Activated naive CD8-positive, alpha-beta T cell treated with anti-CD3 and anti-CD28 coated beads, Interleukin-2, amount 10 ng/mL, durations not matched to agents 7 days and 5 days (primary cell): ENCODE results near the gene FKBP6. TPM values are rescaled to one million over a fixed set of nuclear protein-coding genes. Genes with fewer than 3 reads are reported as not detected.
"Not testable (repeated sequence)": the region's sequence is repeated elsewhere in the genome, so short reads cannot be mapped to it uniquely, and the experiment has no call there.

Source experiments
- ATAC-seq: fragments of 150-1000 bp; cut with Tn5 transposase; one replicate; pipeline ENCODE4 v1.10.0; 2021; ENCODE audit warnings: low read depth, moderate library complexity
- POLR2A ChIA-PET: fragments of 350-600 bp; sonication (Branson Sonifier 250); formaldehyde crosslinking; loops from one replicate; lab custom pipeline; 2021; ENCODE audit warnings: antibody characterized with exemption; lab: Charles Lee
- DNase-seq: peaks from one replicate; pipeline ENCODE4 v3.0.0; 2021
- H3K27ac Mint-ChIP-seq: one replicate; pipeline ENCODE4 v1.8.0; 2022; ENCODE audit warnings: mild to moderate bottlenecking, mixed read lengths
- H3K27me3 Mint-ChIP-seq: one replicate; pipeline ENCODE4 v1.8.0; 2022; ENCODE audit warnings: mild to moderate bottlenecking, moderate library complexity, mixed read lengths
- H3K36me3 Mint-ChIP-seq: one replicate; pipeline ENCODE4 v1.8.0; 2021; ENCODE audit warnings: mild to moderate bottlenecking, mixed read lengths
- H3K4me1 Mint-ChIP-seq: one replicate; pipeline ENCODE4 v1.8.0; 2021; ENCODE audit warnings: mixed read lengths
- H3K4me3 Mint-ChIP-seq: one replicate; pipeline ENCODE4 v1.8.0; 2022; ENCODE audit warnings: mild to moderate bottlenecking, moderate library complexity, mixed read lengths
- H3K9me3 Mint-ChIP-seq: one replicate; pipeline ENCODE4 v1.8.0; 2021; ENCODE audit warnings: mixed read lengths
- total RNA-seq, 2 experiments: library from RNA; stranded (reverse); gene quantifications; one replicate each; pipeline ENCODE4 v1.2.3, GENCODE V29; 2021

The FKBP6 gene
- total RNA-seq, 2 experiments from 2014 or later = not detected

- H3K27me3 Mint-ChIP-seq = peaks cover 5% of the 10 kb centered on the region
- no peak overlapping the region for H3K4me3 Mint-ChIP-seq
- ATAC-seq (no peak), DNase-seq (no peak)
- no peaks in the 10 kb centered on the region for H3K36me3 Mint-ChIP-seq
- H3K9me3 Mint-ChIP-seq = no peaks in the 10 kb centered on the region
- H3K27ac Mint-ChIP-seq = no peak overlapping the region
- no peaks in the 10 kb centered on the region for H3K4me1 Mint-ChIP-seq
- POLR2A ChIA-PET = no interaction called here
Observed at GRCh38 chr7:73354196-73354595, 26.2 kb downstream of the FKBP6 start.

GRCh38 chr7:73354821-73355220 lies 26.9 kb downstream of the FKBP6 start:
- POLR2A ChIA-PET = no interaction called here
- ATAC-seq (no peak), DNase-seq (no peak)
- Mint-ChIP-seq H3K27ac (no peak overlapping the region), H3K27me3 (peaks cover 5% of the 10 kb centered on the region), H3K4me1 (no peaks in the 10 kb centered on the region), H3K9me3 (no peaks in the 10 kb centered on the region), H3K36me3 (no peaks in the 10 kb centered on the region), H3K4me3 (no peak overlapping the region)

DNA sequence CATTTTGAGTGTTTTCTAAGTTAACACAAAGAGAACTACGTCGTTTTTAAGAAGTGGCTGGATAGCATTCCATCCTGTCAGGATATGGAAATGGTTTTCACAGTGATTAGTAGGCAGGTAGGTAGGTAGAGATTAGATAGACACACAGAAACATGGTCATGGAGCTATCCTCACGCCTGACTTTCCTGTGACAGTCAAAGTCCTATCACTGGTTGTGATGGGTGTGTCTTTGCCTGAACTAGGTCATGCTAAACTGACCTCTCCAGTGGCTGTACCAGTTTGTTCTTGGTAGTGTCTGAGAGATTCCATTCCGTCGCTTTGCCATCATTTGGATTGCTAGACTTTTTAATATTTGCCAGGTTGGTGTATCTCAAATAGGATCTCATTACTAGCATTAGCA lies 28.2 kb downstream of the FKBP6 start:
- Mint-ChIP-seq H3K4me1 (no peaks in the 10 kb centered on the region), H3K27ac (no peak overlapping the region), H3K4me3 (no peak overlapping the region), H3K27me3 (peaks cover 5% of the 10 kb centered on the region), H3K9me3 (no peaks in the 10 kb centered on the region), H3K36me3 (no peaks in the 10 kb centered on the region)
- ATAC-seq = no peak
- POLR2A ChIA-PET = no interaction called here
- DNase-seq = no peak

GRCh38 chr7:73358590-73359275 lies 30.8 kb downstream of the FKBP6 start:
- POLR2A ChIA-PET = no interaction called here
- Mint-ChIP-seq H3K4me1 (no peaks in the 10 kb centered on the region), H3K27ac (no peak overlapping the region), H3K9me3 (no peaks in the 10 kb centered on the region), H3K4me3 (no peak overlapping the region), H3K36me3 (no peaks in the 10 kb centered on the region), H3K27me3 (peaks cover 3% of the 10 kb centered on the region)
- ATAC-seq (no peak), DNase-seq (no peak)

- Mint-ChIP-seq H3K4me1 (no peaks in the 10 kb centered on the region), H3K27me3 (peaks cover 3% of the 10 kb centered on the region), H3K9me3 (no peaks in the 10 kb centered on the region), H3K4me3 (no peak overlapping the region), H3K27ac (no peak overlapping the region), H3K36me3 (no peaks in the 10 kb centered on the region)
- DNase-seq = no peak
- no peak for ATAC-seq
- POLR2A ChIA-PET = no interaction called here
Observed at GRCh38 chr7:73359306-73359705, 31.3 kb downstream of the FKBP6 start.

DNA sequence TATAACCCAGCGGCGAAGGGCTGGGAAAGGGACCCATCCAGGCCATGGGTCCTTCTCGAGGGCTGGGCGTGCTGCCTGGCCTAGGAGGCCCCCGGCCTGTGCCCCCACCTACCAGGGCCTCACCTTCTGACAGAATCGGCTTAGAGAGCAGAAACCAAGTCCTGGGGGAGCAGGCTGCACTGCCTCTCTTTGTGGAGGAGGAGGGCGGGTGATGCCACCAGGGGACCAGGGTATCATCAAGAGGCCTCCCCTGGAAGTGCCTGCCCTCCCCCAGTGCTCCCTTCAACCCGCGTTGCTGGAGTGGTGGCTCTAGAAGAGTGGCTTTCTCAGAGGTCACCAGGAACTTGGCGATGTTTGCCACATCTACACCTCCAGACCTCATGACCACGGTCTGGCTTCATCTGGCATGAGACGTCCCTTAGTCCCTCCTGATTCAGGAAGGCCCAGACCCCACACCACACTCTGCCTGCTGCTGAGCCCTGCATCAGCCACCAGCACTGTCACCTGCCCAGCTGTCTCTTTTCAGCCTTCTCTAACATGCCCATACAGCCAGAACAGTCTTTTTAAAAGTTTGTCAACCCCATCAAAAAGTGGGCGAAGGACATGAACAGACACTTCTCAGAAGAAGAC lies 31.9 kb downstream of the FKBP6 start:
- no peak overlapping the region for H3K27ac Mint-ChIP-seq
- DNase-seq (no peak), ATAC-seq (no peak)
- H3K27me3 Mint-ChIP-seq = peaks cover 3% of the 10 kb centered on the region
- POLR2A ChIA-PET = no interaction called here
- no peak overlapping the region for H3K4me3 Mint-ChIP-seq
- H3K9me3 Mint-ChIP-seq = no peaks in the 10 kb centered on the region
- no peaks in the 10 kb centered on the region for H3K36me3 Mint-ChIP-seq
- no peaks in the 10 kb centered on the region for H3K4me1 Mint-ChIP-seq

- ATAC-seq, H3K27ac Mint-ChIP-seq, H3K9me3 Mint-ChIP-seq, H3K27me3 Mint-ChIP-seq, H3K36me3 Mint-ChIP-seq, H3K4me1 Mint-ChIP-seq, H3K4me3 Mint-ChIP-seq, DNase-seq, POLR2A ChIA-PET: not testable (repeated sequence)
Observed at GRCh38 chr7:73360590-73360989, 32.6 kb downstream of the FKBP6 start.

- Mint-ChIP-seq H3K36me3 (no peaks in the 10 kb centered on the region), H3K4me3 (no peak overlapping the region), H3K4me1 (no peaks in the 10 kb centered on the region), H3K27me3 (no peaks in the 10 kb centered on the region), H3K9me3 (no peaks in the 10 kb centered on the region), H3K27ac (no peak overlapping the region)
- POLR2A ChIA-PET = no interaction called here
- ATAC-seq = no peak
- no peak for DNase-seq
Observed at GRCh38 chr7:73363225-73364005, 35.5 kb downstream of the FKBP6 start.

DNA sequence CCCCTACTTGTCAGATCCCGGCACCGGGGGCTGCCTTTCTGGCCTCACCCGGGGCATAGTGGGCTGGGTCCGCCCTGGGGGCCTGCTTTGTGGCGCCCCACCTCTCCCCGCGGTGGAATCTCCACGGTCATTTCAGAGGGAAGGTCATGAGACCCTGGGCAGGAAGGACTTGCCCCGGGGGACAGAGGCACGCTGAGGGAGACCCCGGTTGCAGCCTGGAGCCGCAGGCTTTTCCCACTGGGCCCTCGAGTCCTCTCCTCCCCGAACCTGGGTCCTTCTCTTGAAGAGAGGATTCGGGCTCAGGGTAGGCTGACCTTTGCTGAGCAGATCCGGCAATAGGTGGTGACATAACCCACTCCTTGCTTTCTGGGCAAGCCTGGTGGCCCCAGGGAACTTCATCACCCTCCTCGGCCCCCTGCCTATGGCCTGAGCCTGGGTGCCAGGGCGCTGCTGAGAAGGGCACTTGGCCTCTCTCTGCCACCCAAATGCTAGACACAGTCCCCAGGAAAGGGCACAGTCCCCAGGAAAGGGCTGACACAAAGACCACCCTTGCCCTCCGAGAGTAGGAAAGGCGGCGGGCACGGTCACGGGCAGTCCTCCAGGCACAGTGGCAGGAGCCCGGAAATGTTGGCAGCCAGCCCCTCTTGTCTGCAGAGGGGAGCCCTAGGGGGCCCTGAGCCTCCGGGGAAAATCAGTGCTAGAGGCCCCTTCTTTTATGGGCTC lies 36.2 kb downstream of the FKBP6 start:
- no peaks in the 10 kb centered on the region for H3K4me1 Mint-ChIP-seq
- ATAC-seq (no peak), DNase-seq (no peak)
- H3K9me3 Mint-ChIP-seq = no peaks in the 10 kb centered on the region
- POLR2A ChIA-PET = no interaction called here
- H3K36me3 Mint-ChIP-seq = no peaks in the 10 kb centered on the region
- H3K4me3 Mint-ChIP-seq = no peak overlapping the region
- no peaks in the 10 kb centered on the region for H3K27me3 Mint-ChIP-seq
- H3K27ac Mint-ChIP-seq = no peak overlapping the region

DNA sequence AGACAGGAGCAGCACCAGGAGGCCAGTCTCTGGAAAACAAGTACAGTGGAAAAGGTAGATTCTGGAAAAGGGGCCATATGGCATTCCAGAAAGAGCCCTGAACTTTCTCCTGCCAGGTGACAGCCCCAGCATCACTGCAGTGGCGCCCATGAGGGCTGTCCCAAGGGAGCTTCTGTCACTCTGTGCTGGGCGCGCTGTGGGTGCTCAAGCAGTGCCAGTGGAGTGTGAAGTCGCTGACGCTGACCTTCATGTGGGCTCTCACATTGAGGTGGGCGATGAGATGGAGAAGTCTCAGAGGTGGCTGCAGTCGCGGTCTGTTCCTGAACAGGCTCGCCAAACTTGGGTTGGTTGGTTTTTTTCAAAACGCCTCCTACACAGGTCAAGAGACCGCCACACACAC lies 38.2 kb downstream of the FKBP6 start:
- Mint-ChIP-seq H3K4me3 (no peak overlapping the region), H3K27ac (no peak overlapping the region), H3K27me3 (no peaks in the 10 kb centered on the region), H3K36me3 (no peaks in the 10 kb centered on the region), H3K4me1 (no peaks in the 10 kb centered on the region), H3K9me3 (no peaks in the 10 kb centered on the region)
- POLR2A ChIA-PET = no interaction called here
- DNase-seq (no peak), ATAC-seq (no peak)

GRCh38 chr7:73366990-73367389 lies 39.0 kb downstream of the FKBP6 start:
- DNase-seq (no peak), ATAC-seq (no peak)
- Mint-ChIP-seq H3K27me3 (no peaks in the 10 kb centered on the region), H3K4me1 (no peaks in the 10 kb centered on the region), H3K27ac (no peak overlapping the region), H3K36me3 (no peaks in the 10 kb centered on the region), H3K4me3 (no peak overlapping the region), H3K9me3 (no peaks in the 10 kb centered on the region)
- POLR2A ChIA-PET = no interaction called here

DNA sequence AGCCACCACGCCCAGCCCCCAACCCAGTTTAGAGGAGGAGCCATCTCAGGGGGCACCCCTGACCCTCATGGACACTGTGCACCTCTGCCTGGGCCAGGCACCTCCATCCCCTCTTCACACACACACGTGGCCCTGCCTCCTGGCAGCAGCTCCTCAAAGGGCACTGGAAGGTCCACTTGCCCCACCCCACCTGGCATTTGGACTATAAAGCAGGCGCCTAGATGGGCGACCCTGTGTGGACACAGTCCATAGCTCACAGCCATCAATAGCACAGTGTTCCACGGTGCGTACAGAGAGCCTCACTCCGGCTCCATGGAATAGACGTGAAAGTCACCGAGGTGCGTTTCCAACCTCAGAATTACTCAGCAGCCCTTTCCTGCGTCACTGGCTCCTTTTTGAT lies 41.0 kb downstream of the FKBP6 start:
- Mint-ChIP-seq H3K4me1 (no peaks in the 10 kb centered on the region), H3K27ac (no peak overlapping the region), H3K36me3 (no peaks in the 10 kb centered on the region), H3K9me3 (no peaks in the 10 kb centered on the region), H3K4me3 (no peak overlapping the region), H3K27me3 (no peaks in the 10 kb centered on the region)
- ATAC-seq = no peak
- no peak for DNase-seq
- POLR2A ChIA-PET = no interaction called here

DNA sequence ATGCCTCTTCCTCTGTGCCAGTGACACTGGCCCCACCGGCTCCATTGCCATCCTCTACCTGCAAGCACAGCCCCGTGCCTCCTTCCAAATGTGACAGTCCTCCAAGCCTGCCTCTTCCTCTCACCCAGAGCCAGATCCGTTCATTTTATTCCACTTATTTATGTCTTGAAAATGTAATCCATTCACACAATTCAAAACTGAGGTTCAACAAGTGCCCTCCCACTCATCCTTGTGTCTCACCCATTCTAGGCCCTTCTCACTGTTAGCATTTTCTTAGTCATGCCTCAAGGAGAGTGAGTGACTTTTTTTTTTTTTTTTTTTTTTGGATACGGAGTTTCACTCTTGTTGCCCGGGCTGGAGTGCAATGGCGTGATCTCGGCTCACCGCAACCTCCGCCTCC lies 41.7 kb downstream of the FKBP6 start:
- no peaks in the 10 kb centered on the region for H3K27me3 Mint-ChIP-seq
- no peak overlapping the region for H3K27ac Mint-ChIP-seq
- POLR2A ChIA-PET = no interaction called here
- no peak overlapping the region for H3K4me3 Mint-ChIP-seq
- ATAC-seq (no peak), DNase-seq (no peak)
- no peaks in the 10 kb centered on the region for H3K9me3 Mint-ChIP-seq
- no peaks in the 10 kb centered on the region for H3K36me3 Mint-ChIP-seq
- no peaks in the 10 kb centered on the region for H3K4me1 Mint-ChIP-seq
